Heart left ventricle (tissue), 13 donors: ENCODE data around the gene ZDHHC14.

Source experiments
- CTCF ChIP-seq, 12 donors: fragments of 200-600 bp; sonication (generic) in 4 of 12; IDR thresholded peaks; one replicate each; pipeline versions ENCODE4 v1.5.0 to v1.8.0; 2018 to 2022; ENCODE audit warnings: antibody characterized with exemption in 12 of 12, mild to moderate bottlenecking in 5 of 12
- POLR2A ChIP-seq, 2 donors: fragments of 450-650 bp; IDR thresholded peaks; one replicate each; pipeline ENCODE4 v1.6.1; 2017; ENCODE audit warnings: antibody characterized with exemption in 2 of 2, mild to moderate bottlenecking in 2 of 2, moderate library complexity in 2 of 2
- donor health status: ischemic (EF 13 %, LVEDD 7.1; RV severe dilation, severe dysfunction).
- donor health status: DM: no; HTN: yes; CAD: no.
- donor health status: DM: no; HTN: no; CAD: no.
- donor health status: ischemic (EF 25% LVEDD 6.9; RV normal size, moderate dysfunction).
- donor health status: ischemic (EF 25% LVEDD 5.7; RV mildly dilated, moderate dysfunction).
- donor health status: ischemic (EF 35%, LVEDD 5.7; RV mildly dilated, moderate dysfunction).
- donor health status: nonischemic (EF 11% LVEDD 7.7; RV severe dilation, severe dysfunction).
- donor health status: DM: yes; HTN: yes; CAD: no.
- donor health status: PGD.
- donor health status: ischemic (EF 29% LVEDD 5.4; RV normal size, mild dysfunction).
- donor health status: nonischemic (EF 23%, LVEDD 6.1; RV moderate dilation, normal function).

DNA sequence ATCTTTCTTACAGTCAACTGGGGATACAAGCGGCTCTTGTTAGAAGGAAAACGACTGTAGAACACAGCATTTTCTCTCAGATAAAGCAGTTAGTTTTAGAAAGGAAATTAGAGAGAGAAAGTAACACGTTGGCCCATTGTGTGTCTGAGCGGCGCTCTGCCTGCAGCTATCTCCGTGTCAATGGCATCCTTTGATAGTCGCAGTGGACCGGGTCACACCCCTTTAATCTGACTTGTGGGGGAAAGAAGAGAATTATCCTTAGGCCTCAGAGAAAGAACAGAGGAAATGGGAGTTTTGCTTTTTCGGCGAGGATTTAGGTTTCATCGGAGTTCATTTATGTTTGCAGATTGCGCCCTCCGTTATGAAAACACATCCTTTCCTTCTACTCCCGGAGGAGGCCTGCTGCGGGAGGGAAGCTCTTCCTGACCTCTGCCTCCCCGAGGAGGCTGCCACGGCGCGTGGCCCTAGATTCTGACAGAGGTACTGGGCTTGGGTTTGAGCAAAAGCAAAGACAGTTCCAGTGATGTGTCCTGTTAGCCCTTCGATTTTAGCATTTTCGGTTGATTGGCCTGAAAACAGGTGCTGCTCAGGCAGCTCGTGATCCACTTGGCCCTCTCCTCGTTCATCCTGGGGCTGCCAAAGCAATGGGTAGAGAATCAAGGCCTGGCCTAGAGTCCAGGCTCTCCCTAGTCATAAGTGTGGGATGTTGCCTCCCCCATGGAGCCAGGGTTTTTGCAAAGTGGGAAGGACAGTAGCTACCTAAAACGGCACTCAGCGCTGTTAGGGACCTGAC lies 74.9 kb downstream of the ZDHHC14 start:
- TF ChIP-seq POLR2A (IDR thresholded peaks at IDR 0.05) (no peak), CTCF (IDR thresholded peaks at IDR 0.05) (no peak)
